DMS53 (cell line): ENCODE data around the gene VASH2.
"Not testable (repeated sequence)": the region's sequence is repeated elsewhere in the genome, so short reads cannot be mapped to it uniquely, and the experiment has no call there.

ENCODE experiments used
- DNase-seq: peaks from one replicate; lab custom pipeline; 2025; lab: John Stamatoyannopoulos, UW

The VASH2 gene

DNA sequence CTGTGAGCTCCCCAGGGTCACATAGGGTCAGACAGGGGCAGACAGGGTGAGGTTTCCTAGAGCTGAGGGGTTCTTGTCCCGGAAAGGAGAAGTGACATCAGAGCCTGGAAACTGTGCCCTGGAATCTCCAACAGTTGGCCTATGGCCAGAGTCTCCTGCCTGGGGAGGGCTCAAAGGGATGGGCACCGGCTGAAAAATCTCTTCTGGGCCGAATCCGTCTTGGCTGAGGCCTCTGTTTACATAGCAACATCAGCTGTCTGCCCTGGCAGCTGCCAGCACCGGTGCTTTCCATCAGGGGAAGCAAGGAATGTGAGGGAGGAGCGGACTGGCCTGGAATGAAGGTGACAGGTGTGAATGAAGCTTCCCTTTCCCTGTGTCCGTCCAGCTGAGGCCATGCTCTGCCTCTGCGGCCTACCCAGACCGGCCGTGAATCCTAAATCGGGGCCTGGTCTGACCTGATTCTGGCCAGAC lies 30.7 kb downstream of the VASH2 start:
- peak; percentile 97 for DNase-seq

DNA sequence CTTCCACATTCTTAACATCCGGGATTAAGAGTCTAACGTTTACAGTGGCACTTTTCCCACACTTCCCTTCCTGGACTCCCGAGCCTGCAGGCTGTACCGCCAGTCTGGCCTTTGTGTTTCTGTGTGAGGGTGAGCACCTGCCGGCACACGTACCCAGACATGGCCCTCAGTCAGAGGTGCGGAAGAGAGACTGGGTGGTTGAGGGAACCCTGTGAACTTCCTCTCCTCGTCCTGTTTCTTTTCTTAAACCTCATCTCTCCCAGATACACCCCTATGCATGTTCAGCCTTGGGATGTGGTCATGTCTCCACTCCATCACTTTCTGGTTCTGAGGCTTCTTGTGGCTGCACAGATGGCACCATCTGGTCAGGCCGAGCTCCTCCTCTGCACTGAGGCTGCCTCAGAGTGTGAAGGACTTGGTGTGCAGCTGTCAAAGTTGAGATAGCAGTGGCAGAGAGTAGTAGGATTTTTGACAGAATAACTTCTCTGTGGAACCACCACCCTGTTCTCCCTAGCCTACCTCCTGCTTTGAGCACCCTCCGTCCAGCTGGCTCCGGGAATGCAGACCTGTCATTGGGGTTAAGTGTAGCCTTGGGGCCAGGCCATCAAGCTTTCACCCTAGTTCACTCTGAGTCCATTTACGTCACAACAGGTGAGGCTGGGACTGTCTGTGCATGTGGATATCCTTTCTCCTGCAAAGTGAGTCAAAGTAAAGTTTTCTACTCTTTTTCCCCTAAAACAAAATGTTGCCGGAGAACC lies 31.4 kb downstream of the VASH2 start:
- peak; percentile 86 for DNase-seq

- peak; percentile 51 for DNase-seq
These were observed 32.2 kb downstream of the VASH2 start for GRCh38 chr1:212982430-212983152.

DNA sequence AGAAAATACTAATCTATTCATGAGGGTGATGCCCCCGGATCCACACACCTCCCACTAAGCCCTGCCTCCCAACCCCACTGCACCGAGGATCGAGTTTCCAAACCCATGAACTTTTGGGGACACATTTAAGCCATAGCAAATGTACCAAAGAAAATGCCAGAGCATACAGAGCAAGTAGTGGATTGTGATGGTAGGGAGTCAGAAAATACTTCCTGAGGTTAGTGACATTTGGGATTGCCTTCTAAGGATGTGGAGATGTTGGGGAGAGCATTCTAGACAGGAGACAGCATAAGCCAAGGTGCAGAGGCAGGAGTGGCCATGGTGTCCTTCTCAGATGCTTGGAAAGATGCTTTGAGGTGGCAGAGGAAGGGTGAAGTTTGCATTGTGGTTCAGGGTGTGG lies 33.1 kb downstream of the VASH2 start:
- DNase-seq: no peak

GRCh38 chr1:212984522-212985291 lies 34.4 kb downstream of the VASH2 start:
- no peak for DNase-seq

- no peak for DNase-seq
These were observed 36.2 kb downstream of the VASH2 start for GRCh38 chr1:212986551-212986950.

DNA sequence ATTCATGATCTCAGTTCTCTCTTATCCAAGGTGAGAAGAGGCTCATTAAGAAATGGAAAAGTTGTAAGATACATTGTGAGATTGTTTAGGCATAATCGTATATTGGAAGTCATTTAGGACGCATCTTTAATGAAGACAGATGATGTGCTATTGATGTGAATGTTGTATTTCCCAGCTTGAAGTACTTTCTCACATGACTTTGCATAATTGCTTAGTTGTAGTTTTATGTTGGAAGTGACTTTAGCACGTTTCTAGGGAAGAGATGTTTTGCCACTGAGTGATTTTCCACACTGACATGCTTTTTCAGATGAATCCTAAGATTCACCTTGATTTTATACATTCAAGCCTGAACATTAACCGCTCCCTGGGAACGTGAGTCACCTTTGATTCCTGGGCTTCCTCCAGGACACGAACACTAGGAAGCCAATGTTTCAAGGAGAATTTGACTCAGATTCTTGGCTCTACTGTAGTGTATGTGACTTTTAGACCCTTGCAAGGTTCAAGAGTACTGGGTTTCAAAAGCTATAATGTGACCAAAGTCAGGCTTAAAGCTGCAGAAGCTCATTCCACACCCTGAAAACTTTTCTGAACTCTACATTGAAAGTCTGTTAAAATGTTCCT lies 37.5 kb downstream of the VASH2 start:
- DNase-seq: no peak

- no peak for DNase-seq
These were observed 39.9 kb downstream of the VASH2 start for GRCh38 chr1:212990276-212990675.

DNA sequence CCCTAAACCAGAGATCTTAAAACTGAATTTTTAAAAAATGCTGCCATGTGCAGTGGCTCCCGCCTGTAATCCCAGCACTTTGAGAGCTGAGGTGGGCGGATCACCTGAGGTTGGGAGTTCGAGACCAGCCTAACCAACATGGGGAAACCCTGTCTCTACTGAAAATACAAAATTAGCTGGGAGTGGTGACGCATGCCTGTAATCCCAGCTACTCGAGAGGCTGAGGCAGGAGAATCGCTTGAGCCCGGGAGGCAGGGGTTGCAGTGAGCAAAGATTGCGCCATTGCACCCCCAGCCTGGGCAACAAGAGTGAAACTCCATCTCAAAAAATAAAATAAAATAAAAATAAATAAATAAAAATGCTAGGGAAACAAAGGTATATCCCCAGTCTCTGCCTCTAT lies 43.6 kb downstream of the VASH2 start:
- DNase-seq: not testable (repeated sequence)

GRCh38 chr1:212994926-212995325 lies 44.6 kb downstream of the VASH2 start:
- no peak for DNase-seq

GRCh38 chr1:213003256-213003655 lies 52.9 kb downstream of the VASH2 start:
- DNase-seq: no peak

DNA sequence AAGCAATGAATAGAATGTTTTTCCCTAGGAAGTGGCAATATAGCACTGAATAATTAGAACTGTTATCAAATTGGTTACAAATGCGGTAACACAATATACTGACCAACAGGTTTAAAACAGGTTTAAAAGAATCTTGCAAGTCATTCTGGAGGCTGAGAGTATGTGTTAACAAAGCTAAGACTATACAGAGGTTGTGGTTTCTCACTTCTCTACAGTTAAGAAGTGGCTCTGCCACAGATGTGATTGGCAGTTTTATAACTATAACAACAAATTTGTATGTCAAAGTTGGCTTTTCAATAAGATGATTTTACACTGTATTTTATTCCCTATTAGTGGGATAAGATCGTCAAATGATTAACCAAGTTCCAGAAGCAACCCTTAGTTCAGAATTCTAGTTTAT lies 58.2 kb downstream of the VASH2 start:
- no peak for DNase-seq

DNA sequence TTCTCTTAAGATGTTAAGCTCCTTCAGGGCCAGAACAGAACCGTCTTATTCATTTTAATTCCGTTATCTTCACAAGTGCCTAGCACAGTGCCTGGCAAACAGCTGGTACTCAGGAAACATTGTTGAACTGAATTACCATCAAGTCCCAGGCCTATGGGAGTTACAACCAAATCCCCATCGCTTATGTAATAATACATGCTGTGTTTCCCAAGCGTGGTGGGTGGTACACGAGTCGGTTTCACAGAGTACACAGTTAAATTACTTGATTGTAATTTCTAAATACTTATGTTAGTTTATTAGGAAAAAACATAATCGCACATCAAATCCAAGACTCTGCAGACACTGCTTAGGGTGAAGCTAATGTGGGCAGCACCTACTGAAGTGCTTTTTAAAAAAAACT lies 64.3 kb downstream of the VASH2 start:
- no peak for DNase-seq

GRCh38 chr1:213015099-213016050 lies 65.0 kb downstream of the VASH2 start, which contains the start of gene ANGEL2:
Gene ANGEL2 (minus strand): TSS chr1:213015867. CDS start chr1:213015671, 196 bp downstream.
- peak; percentile 99 for DNase-seq

GRCh38 chr1:213017447-213018273 lies 67.3 kb downstream of the VASH2 start:
- no peak for DNase-seq

- DNase-seq: no peak
These were observed 69.1 kb downstream of the VASH2 start for GRCh38 chr1:213019450-213019849.

GRCh38 chr1:213020016-213020415 lies 69.7 kb downstream of the VASH2 start:
- no peak for DNase-seq

GRCh38 chr1:213027024-213027423 lies 76.7 kb downstream of the VASH2 start:
- DNase-seq: not testable (repeated sequence)

DNA sequence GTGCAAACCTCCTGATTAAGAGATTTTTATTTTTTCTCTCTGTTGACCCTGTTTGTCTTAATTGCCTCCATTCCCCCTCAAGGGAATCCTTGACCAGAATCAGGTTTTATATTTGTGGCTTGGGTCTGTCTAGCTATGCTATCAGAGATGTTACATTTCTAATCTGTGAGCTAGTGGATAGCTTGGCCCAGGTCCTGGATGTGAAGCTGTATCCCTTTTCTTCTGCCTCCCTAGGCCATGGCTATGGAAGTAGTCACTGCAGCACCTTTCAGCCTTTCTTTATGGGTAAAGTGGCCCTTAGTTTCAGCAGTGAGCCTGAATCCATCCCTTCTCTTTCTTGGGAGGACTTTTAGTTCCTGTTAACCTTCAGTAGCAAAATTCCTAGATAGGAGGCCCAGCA lies 82.3 kb downstream of the VASH2 start:
- DNase-seq: no peak

GRCh38 chr1:213034713-213035112 lies 84.4 kb downstream of the VASH2 start:
- no peak for DNase-seq
